ENCODE measurements around the gene EFHC1.

The EFHC1 gene

GRCh38 chr6:52523378-52524142 lies 103.4 kb downstream of the EFHC1 start:
- DNase-seq = no peak

- no peak for DNase-seq
Measured at GRCh38 chr6:52524918-52525317, 104.8 kb downstream of the EFHC1 start.

GRCh38 chr6:52526634-52527033 lies 106.5 kb downstream of the EFHC1 start:
- DNase-seq = no peak

GRCh38 chr6:52527436-52527835 lies 107.3 kb downstream of the EFHC1 start:
- DNase-seq = no peak

- no peak for DNase-seq
Measured at GRCh38 chr6:52529311-52529710, 109.2 kb downstream of the EFHC1 start.

- DNase-seq = no peak
Measured at GRCh38 chr6:52530351-52530750, 110.2 kb downstream of the EFHC1 start.

GRCh38 chr6:52531396-52531795 lies 111.3 kb downstream of the EFHC1 start:
- DNase-seq = no peak

- DNase-seq = no peak
Measured at GRCh38 chr6:52531834-52532233, 111.7 kb downstream of the EFHC1 start.

- no peak for DNase-seq
Measured at GRCh38 chr6:52532457-52532856, 112.3 kb downstream of the EFHC1 start.

GRCh38 chr6:52533491-52533890 lies 113.3 kb downstream of the EFHC1 start:
- no peak for DNase-seq

GRCh38 chr6:52534363-52534762 lies 114.2 kb downstream of the EFHC1 start:
- no peak for DNase-seq

GRCh38 chr6:52534966-52535390 lies 114.8 kb downstream of the EFHC1 start:
- no peak for DNase-seq

- no peak for DNase-seq
Measured at GRCh38 chr6:52535711-52536423, 115.7 kb downstream of the EFHC1 start.

GRCh38 chr6:52536424-52536916 lies 116.3 kb downstream of the EFHC1 start:
- no peak for DNase-seq

GRCh38 chr6:52537001-52537753 lies 117.0 kb downstream of the EFHC1 start:
- no peak for DNase-seq

- no peak for DNase-seq
Measured at GRCh38 chr6:52538252-52538900, 118.2 kb downstream of the EFHC1 start.

GRCh38 chr6:52538901-52539354 lies 118.8 kb downstream of the EFHC1 start:
- DNase-seq = no peak

- no peak for DNase-seq
Measured at GRCh38 chr6:52539607-52540006, 119.5 kb downstream of the EFHC1 start.

GRCh38 chr6:52540286-52540902 lies 120.3 kb downstream of the EFHC1 start:
- no peak for DNase-seq

- DNase-seq = no peak
Measured at GRCh38 chr6:52541135-52541534, 121.0 kb downstream of the EFHC1 start.

GRCh38 chr6:52543262-52543661 lies 123.1 kb downstream of the EFHC1 start:
- DNase-seq = no peak

All from NCI-H2171 (cell line).